HTR-8/SVneo (cell line): Measurements from ENCODE around the gene AK5.
"Not testable (repeated sequence)": the region's sequence is repeated elsewhere in the genome, so short reads cannot be mapped to it uniquely, and the experiment has no call there.

ENCODE experiments used
- DNase-seq: peaks from one replicate; pipeline ENCODE4 v3.0.0; 2011; ENCODE audit warnings: low spot score, mixed read lengths; ENCODE audit not compliant: insufficient read length
- FAIRE-seq: peaks from 2 replicates; lab custom pipeline; 2011; peaks lifted over from hg19 to GRCh38; lab: Jason Lieb, UNC

AK5 gene

DNA sequence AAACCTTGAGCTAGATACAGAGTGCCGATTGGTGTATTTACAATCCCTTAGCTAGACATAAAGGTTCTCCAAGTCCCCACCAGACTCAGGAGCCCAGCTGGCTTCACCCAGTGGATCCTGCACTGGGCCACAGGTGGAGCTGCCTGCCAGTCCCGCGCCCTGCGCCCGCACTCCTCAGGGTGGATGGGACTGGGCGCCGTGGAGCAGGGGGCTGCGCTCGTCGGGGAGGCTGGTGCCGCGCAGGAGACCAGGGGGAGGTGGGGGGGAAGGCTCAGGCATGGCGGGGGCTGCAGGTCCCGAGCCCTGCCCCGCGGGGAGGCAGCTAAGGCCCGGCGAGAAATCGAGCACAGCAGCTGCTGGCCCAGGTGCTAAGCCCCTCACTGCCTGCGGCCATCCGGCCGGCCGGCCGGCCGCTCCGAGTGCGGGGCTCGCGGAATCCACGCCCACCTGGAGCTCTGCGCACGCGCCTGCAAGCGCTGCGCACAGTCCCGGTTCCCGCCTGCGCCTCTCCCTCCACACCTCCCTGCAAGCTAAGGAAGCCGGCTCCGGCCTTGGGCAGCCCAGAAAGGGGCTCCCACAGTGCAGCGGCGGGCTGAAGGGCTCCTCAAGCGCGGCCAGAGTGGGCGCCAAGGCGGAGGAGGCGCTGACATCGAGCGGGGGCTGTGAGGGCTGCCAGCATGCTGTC lies 249.9 kb downstream of the AK5 start:
- not testable (repeated sequence) for FAIRE-seq, DNase-seq

DNA sequence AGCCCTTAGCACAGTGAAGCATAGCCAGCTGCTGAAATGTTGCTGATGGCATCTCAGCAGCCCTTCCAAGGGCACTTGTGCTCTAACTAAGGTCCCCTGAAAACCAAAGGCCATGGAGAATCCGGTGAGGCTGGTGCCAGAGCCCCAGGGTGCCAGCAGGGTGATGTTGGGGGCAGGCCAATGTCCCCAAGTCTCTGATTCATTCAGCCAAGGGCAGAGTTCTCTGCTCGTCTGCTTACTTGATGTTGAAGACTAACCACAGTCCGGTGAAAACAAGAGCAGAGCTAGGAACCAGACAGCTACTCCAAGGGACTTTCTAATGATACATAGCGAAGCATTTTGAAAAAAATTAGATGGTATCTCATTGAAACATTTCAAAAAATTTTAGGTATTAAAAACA lies 250.8 kb downstream of the AK5 start:
- no peak for FAIRE-seq
- DNase-seq = no peak

DNA sequence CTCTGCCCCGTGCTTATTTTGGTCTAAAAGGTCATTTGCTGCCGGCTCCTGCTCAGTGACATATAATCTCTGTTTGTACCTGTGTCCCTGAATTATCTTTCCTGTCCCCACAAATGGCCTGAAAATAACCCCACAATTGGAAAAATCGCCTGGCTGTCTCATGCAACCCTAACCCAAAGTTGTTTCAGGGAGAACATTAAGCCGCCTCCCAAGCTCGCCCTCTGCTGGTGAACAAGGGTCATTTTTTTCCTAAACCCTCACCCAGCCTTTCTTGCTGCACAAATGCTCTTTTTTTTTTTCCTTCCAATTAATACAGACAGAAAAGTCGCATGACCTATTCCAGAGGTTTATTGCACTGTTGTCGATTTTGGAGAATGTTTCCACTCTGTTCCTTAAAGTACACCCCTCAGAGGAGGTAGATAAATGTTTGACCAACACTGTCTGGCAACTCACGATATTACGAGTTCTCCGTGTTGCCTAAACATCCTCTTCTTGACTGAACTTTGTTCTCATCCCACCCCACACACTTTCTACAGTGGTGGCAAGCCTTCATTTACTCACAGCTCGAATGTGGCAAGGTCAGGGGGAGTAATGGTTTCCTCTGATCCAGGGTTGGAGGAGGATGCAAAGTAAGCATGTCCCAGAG lies 252.0 kb downstream of the AK5 start:
- FAIRE-seq (peak; percentile 28), DNase-seq (peak; percentile 56)

GRCh38 chr1:77534456-77534855 lies 252.6 kb downstream of the AK5 start:
- DNase-seq = no peak
- no peak for FAIRE-seq

- FAIRE-seq (no peak), DNase-seq (peak; percentile 67)
Measured at GRCh38 chr1:77536813-77537212, 255.0 kb downstream of the AK5 start.

GRCh38 chr1:77538956-77539518 lies 257.2 kb downstream of the AK5 start:
- FAIRE-seq (no peak), DNase-seq (no peak)

DNA sequence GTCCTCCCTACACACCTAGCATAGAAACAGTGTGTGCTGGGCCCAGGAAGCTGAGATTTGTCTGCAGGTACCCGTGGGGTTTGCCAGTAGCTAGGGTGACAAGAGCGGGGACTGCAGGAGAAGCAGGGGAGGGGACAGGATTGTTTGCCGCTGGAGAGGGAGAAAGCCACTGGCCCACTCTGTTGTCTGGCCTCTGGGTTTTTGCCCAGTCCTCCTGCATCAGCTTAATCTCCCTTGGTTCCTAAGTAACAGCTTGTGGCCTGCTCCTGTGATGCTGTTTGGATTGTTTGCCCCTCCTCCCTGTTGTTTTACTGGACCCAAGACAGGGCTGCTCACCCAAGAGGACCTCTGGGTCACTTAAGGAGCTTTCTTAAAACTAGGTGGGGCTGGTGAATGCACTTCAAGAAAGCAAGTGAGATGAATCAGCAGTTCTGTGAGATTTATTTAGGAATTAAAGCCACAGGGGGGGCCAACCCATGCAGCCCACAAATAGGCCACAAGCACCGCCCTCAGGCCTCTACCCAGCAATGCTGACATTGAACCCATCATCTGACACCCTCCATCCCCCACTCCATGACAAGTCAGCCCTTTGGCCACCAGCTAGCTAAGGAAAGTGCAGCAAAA lies 257.8 kb downstream of the AK5 start:
- peak; percentile 31 for DNase-seq
- FAIRE-seq = no peak

GRCh38 chr1:77540501-77541161 lies 258.8 kb downstream of the AK5 start:
- FAIRE-seq (no peak), DNase-seq (peak; percentile 32)

DNA sequence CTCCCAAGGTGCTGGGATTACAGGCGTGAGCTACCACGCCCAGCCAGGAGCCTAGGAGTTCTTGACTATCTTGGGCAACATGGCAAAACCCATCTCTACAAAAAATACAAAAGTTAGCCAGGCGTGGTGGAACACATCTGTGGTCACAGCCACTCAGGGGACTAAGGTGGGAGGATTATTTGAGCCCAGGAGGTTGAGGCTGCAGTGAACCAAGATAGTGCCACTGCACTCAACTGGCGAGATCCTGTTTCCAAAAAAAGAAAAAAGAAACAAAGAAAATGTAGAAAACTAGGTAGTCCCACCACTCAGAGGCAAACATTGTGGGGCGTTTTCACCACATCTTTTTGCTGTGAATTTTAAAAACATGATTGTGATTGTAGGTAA lies 259.3 kb downstream of the AK5 start:
- DNase-seq = no peak
- no peak for FAIRE-seq

DNA sequence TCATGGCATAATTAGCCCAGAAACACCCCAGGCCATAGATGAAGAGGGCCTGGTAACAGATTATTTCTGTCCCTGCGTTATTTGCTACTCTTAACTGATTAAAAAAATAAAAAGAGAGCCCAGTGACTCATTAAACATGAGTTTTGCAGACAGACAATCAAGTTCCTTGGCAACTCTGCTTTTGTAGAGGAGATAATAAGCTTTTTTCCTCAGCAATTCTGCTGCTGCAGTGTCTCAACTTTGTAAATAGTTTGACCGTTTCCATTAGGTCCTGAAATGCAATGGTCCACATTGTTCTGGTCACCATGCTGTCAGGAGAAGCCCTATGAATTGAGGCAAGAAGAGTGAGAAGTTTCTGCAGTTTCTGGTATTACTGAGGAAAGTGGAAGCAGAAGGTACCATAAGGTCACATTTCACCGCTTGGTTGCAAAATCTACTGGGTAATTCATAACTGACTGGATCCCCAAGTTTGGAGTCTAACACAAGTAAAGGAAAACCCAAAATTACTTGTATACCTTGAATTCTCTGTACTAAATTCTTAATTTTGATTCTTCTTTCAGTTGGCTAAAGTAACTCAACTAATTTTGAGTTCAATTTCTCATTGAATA lies 261.1 kb downstream of the AK5 start:
- no peak for DNase-seq
- no peak for FAIRE-seq

- FAIRE-seq = no peak
Measured at GRCh38 chr1:77543822-77544448, 262.1 kb downstream of the AK5 start.

GRCh38 chr1:77544845-77545244 lies 263.0 kb downstream of the AK5 start:
- FAIRE-seq (no peak), DNase-seq (no peak)

More at GRCh38 chr1:77543822-77544448, 262.1 kb downstream of the AK5 start:
- no peak for DNase-seq

DNA sequence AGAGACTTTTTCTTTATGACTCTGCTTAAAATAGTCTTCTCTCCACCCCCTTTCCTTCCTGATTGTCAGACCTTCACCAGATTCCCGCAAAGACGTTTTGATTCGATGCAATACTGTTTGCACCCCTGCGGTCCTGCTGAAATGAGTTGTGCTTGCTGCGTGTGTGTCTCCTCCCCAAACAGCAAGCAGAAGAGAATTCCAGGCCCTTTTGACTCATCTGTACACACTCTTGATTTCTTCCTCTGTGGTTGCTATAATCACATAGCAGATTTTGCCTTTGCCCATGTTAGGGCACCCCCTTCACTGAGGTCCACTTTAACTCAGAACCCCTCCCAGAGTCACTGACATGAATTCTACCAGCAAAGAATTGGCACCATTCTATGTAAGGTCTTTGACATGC lies 264.2 kb downstream of the AK5 start:
- DNase-seq = no peak
- FAIRE-seq = no peak

- FAIRE-seq = no peak
- no peak for DNase-seq
Measured at GRCh38 chr1:77546890-77547289, 265.1 kb downstream of the AK5 start.

DNA sequence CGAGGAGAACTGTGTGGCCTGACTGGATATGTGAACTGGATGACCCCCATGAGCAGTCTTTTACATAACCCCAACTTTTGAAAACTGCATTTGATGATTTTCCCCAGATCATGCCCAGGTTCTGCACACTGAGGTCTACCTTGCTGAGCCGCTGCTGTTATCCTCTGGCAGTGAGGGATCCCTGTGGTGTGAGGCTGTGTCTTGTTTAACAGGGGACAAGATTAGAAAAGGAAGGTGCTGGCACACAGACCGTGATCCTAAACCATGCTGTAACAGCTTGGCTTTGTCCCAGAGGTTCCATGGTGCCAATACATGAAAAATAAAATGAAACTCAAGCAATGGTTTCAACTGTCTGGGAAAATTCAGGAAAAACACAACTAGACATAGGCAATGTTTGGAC lies 266.5 kb downstream of the AK5 start:
- DNase-seq (no peak), FAIRE-seq (no peak)

GRCh38 chr1:77550135-77550534 lies 268.3 kb downstream of the AK5 start:
- DNase-seq = no peak
- no peak for FAIRE-seq

- DNase-seq (no peak), FAIRE-seq (no peak)
Measured at GRCh38 chr1:77552626-77553025, 270.8 kb downstream of the AK5 start.

- no peak for DNase-seq
- no peak for FAIRE-seq
Measured at GRCh38 chr1:77553568-77554291, 271.9 kb downstream of the AK5 start.

DNA sequence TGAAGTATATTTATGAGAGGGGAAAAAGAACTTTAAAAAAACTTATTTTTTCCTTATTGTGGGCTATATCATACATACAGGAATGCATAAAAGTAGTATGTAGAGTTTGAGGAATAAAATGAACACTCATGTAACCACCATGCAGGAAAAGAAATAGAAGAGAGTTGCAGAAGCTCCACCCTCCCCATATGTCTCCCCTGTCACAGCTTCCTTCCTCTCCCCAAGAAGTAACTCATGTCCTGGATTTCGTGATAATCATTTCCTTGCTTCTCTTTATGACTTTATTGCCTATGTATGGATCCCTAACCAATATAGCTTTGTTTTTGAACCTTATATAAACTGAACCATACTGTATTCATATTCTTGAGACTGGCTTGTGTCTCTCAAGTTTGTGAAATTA lies 274.2 kb downstream of the AK5 start:
- DNase-seq (no peak), FAIRE-seq (no peak)
